GM23338 (cell line): ENCODE results near the gene LEP. TPM values are rescaled to one million over a fixed set of nuclear protein-coding genes. Genes with fewer than 3 reads are reported as not detected.

Experiments used
- ATAC-seq: fragments of 200-7000 bp; cut with Tn5 transposase; 3 replicates; pipeline ENCODE4 v1.9.1; 2020
- DNase-seq: peaks from one replicate; pipeline ENCODE4 v3.0.0-alpha.2; 2015; ENCODE audit warnings: low spot score
- H2AFZ ChIP-seq: fragments of 200-600 bp; sonication (generic); 2 replicates; pipeline ENCODE4 v1.8.0; 2016; ENCODE audit warnings: antibody characterized with exemption, mild to moderate bottlenecking, moderate library complexity
- H3F3A ChIP-seq: fragments of 200-600 bp; sonication (generic); replicated peaks from 2 replicates; pipeline ENCODE4 v1.8.0; 2017; ENCODE audit warnings: antibody characterized with exemption, mixed run types, low read depth
- H3K27ac ChIP-seq: fragments of 200-600 bp; sonication (generic); 2 replicates; pipeline ENCODE4 v1.6.1; 2016; ENCODE audit warnings: low read depth
- H3K27me3 ChIP-seq: fragments of 200-600 bp; sonication (generic); 2 replicates; pipeline ENCODE4 v1.8.0; 2016; ENCODE audit warnings: mild to moderate bottlenecking, mixed run types, moderate library complexity; ENCODE audit not compliant: insufficient read depth
- H3K36me3 ChIP-seq: fragments of 200-600 bp; sonication (generic); 2 replicates; pipeline ENCODE4 v1.8.0; 2016; ENCODE audit warnings: mild to moderate bottlenecking; ENCODE audit not compliant: insufficient read depth
- H3K4me1 ChIP-seq: fragments of 200-600 bp; sonication (generic); 2 replicates; pipeline ENCODE4 v1.8.0; 2016; ENCODE audit warnings: mild to moderate bottlenecking, moderate library complexity; ENCODE audit not compliant: insufficient read depth
- H3K4me2 ChIP-seq: fragments of 200-600 bp; sonication (generic); 2 replicates; pipeline ENCODE4 v1.7.1; 2017; ENCODE audit warnings: mixed run types
- H3K4me3 ChIP-seq: fragments of 200-600 bp; sonication (generic); 2 replicates; pipeline ENCODE4 v1.6.1; 2016; ENCODE audit warnings: mixed run types
- H3K79me2 ChIP-seq: fragments of 200-600 bp; sonication (generic); replicated peaks from 2 replicates; pipeline ENCODE4 v1.8.0; 2017; ENCODE audit warnings: mild to moderate bottlenecking; ENCODE audit not compliant: insufficient read depth
- H3K9me2 ChIP-seq: fragments of 200-600 bp; sonication (generic); 2 replicates; pipeline ENCODE4 v1.8.0; 2017; ENCODE audit not compliant: insufficient read depth
- H4K20me1 ChIP-seq: fragments of 200-600 bp; sonication (generic); replicated peaks from 2 replicates; pipeline ENCODE4 v1.8.0; 2017; ENCODE audit warnings: mild to moderate bottlenecking; ENCODE audit not compliant: insufficient read depth
- H3K27ac Mint-ChIP-seq: 2 replicates; pipeline ENCODE4 v1.8.0; 2020; ENCODE audit warnings: inconsistent platforms, mild to moderate bottlenecking, moderate library complexity, mixed read lengths
- H3K27me3 Mint-ChIP-seq: 3 replicates; pipeline ENCODE4 v1.8.0; 2022; ENCODE audit warnings: low read depth, mild to moderate bottlenecking, moderate library complexity, mixed read lengths, inconsistent platforms; ENCODE audit not compliant: insufficient read depth, poor library complexity
- H3K36me3 Mint-ChIP-seq: 3 replicates; pipeline ENCODE4 v1.8.0; 2021; ENCODE audit warnings: low read depth, mild to moderate bottlenecking, inconsistent platforms, moderate library complexity, mixed read lengths
- H3K4me1 Mint-ChIP-seq: 3 replicates; pipeline ENCODE4 v1.8.0; 2020; ENCODE audit warnings: mild to moderate bottlenecking, inconsistent platforms, mixed read lengths
- H3K4me3 Mint-ChIP-seq: 3 replicates; pipeline ENCODE4 v1.8.0; 2021; ENCODE audit warnings: moderate library complexity, mild to moderate bottlenecking, inconsistent platforms, mixed read lengths
- H3K9me3 Mint-ChIP-seq: 3 replicates; pipeline ENCODE4 v1.8.0; 2020; ENCODE audit warnings: moderate library complexity, mild to moderate bottlenecking, inconsistent platforms, mixed read lengths
- CREB1 ChIP-seq: fragments of 250-450 bp; sonication (Bioruptor Pico); IDR thresholded peaks from 2 replicates; pipeline ENCODE4 v1.5.0; 2020; ENCODE audit warnings: low read depth, mild to moderate bottlenecking, moderate library complexity
- ETS1 ChIP-seq: IDR thresholded peaks from 2 replicates; pipeline ENCODE4 v1.6.1; 2016; ENCODE audit warnings: antibody characterized with exemption
- ZNF462 ChIP-seq: fragments of 250-450 bp; sonication (Bioruptor Pico); IDR thresholded peaks from 2 replicates; pipeline ENCODE4 v1.5.0; 2020; ENCODE audit warnings: mild to moderate bottlenecking, moderate library complexity
- polyA plus RNA-seq: library from polyadenylated mRNA; unstranded; fragments of >200 nt; fragmentation: Nextera tagmentation; extraction: Ambion mirVana; gene quantifications from 2 replicates; pipeline ENCODE4 v1.2.1, GENCODE V29; 2016
- total RNA-seq: library from RNA; depleted of rRNA; stranded (reverse); fragments of >200 nt; shearing (Covaris generic); gene quantifications from 2 replicates; pipeline ENCODE4 v1.2.3, GENCODE V29; 2014

Gene LEP
- total and polyA plus RNA-seq, 2 experiments from 2014 or later: not detected

- no peak for TF ChIP-seq ZNF462 (CRISPR knock-in tag)
Observed at GRCh38 chr7:128263420-128263819, 22.3 kb downstream of the LEP start (continued).

GRCh38 chr7:128264477-128264876 lies 23.4 kb downstream of the LEP start:
- no peaks in the 10 kb centered on the region for H3F3A ChIP-seq
- no peak overlapping the region for H3K4me2 ChIP-seq
- H3K4me3 Mint-ChIP-seq: no peak overlapping the region
- no peak overlapping the region for H3K27ac Mint-ChIP-seq
- no peaks in the 10 kb centered on the region for H3K79me2 ChIP-seq
- DNase-seq (no peak), ATAC-seq (no peak)
- H3K9me3 Mint-ChIP-seq: no peaks in the 10 kb centered on the region
- no peaks in the 10 kb centered on the region for H3K36me3 ChIP-seq
- H3K36me3 Mint-ChIP-seq: no peaks in the 10 kb centered on the region
- H3K27me3 ChIP-seq: no peaks in the 10 kb centered on the region; the same call in 1 of the 2 replicates
- no peak overlapping the region for H3K4me3 ChIP-seq
- H3K4me1 ChIP-seq: peaks cover 38% of the 10 kb centered on the region
- peaks cover 31% of the 10 kb centered on the region for H3K27me3 Mint-ChIP-seq
- peaks cover 2% of the 10 kb centered on the region; the same call in 1 of the 2 replicates for H3K9me2 ChIP-seq
- TF ChIP-seq ETS1 (no peak), CREB1 (CRISPR knock-in tag) (no peak)
- H3K27ac ChIP-seq: no peak overlapping the region
- H3K4me1 Mint-ChIP-seq: peaks cover 51% of the 10 kb centered on the region
- no peak overlapping the region for H2AFZ ChIP-seq
- no peaks in the 10 kb centered on the region for H4K20me1 ChIP-seq
